T-helper 9 cell (primary cell): ENCODE data around the gene SARS1.

Experiments
- DNase-seq: peaks from one replicate; pipeline ENCODE4 v3.0.0-alpha.2; 2020

SARS1 gene

GRCh38 chr1:109263597-109264378, 50.1 kb downstream of the SARS1 start:
- DNase-seq = peak; percentile 73

GRCh38 chr1:109264379-109264755, 50.6 kb downstream of the SARS1 start:
- no peak for DNase-seq

GRCh38 chr1:109265016-109265415, 51.3 kb downstream of the SARS1 start:
- no peak for DNase-seq

- no peak for DNase-seq
These were observed 52.1 kb downstream of the SARS1 start for GRCh38 chr1:109265741-109266330.

- DNase-seq = no peak
These were observed 53.2 kb downstream of the SARS1 start for GRCh38 chr1:109266965-109267364.

- DNase-seq = no peak
These were observed 54.1 kb downstream of the SARS1 start for GRCh38 chr1:109267743-109268300.

GRCh38 chr1:109268431-109269211, 54.9 kb downstream of the SARS1 start:
- no peak for DNase-seq

GRCh38 chr1:109269212-109269980, 55.7 kb downstream of the SARS1 start:
- DNase-seq = no peak

- no peak for DNase-seq
These were observed 56.4 kb downstream of the SARS1 start for GRCh38 chr1:109269981-109270622.

GRCh38 chr1:109270623-109271317, 57.1 kb downstream of the SARS1 start:
- DNase-seq = no peak

GRCh38 chr1:109271458-109271857, 57.7 kb downstream of the SARS1 start:
- no peak for DNase-seq

- no peak for DNase-seq
These were observed 58.5 kb downstream of the SARS1 start for GRCh38 chr1:109272021-109272799.

GRCh38 chr1:109272831-109273547, 59.3 kb downstream of the SARS1 start:
- no peak for DNase-seq

GRCh38 chr1:109273570-109274288, 60.0 kb downstream of the SARS1 start:
- DNase-seq = no peak

- DNase-seq = no peak
These were observed 61.1 kb downstream of the SARS1 start for GRCh38 chr1:109274533-109275476.

- DNase-seq = no peak
These were observed 62.1 kb downstream of the SARS1 start for GRCh38 chr1:109275706-109276345.

GRCh38 chr1:109277434-109278204, 63.9 kb downstream of the SARS1 start:
- DNase-seq = peak; percentile 48
